Glutamatergic neuron (in vitro differentiated cells): ENCODE results near the gene PPP1R15B. TPM values are rescaled to one million over a fixed set of nuclear protein-coding genes. Genes with fewer than 3 reads are reported as not detected.
A peak's percentile ranks its signal among the peaks of the same experiment; 100 is the strongest.

Source experiments
- DNase-seq: peaks from one replicate; pipeline ENCODE4 v3.0.0; 2022
- H3K27ac Mint-ChIP-seq: one replicate; pipeline ENCODE4 v1.8.0; 2020; ENCODE audit warnings: mild to moderate bottlenecking, mixed read lengths, inconsistent platforms; ENCODE audit not compliant: unreplicated experiment
- H3K27me3 Mint-ChIP-seq: one replicate; pipeline ENCODE4 v1.8.0; 2020; ENCODE audit warnings: mild to moderate bottlenecking, moderate library complexity, mixed read lengths, inconsistent platforms; ENCODE audit not compliant: unreplicated experiment
- H3K36me3 Mint-ChIP-seq: one replicate; pipeline ENCODE4 v1.8.0; 2020; ENCODE audit warnings: mild to moderate bottlenecking, mixed read lengths, inconsistent platforms; ENCODE audit not compliant: unreplicated experiment
- H3K4me1 Mint-ChIP-seq: one replicate; pipeline ENCODE4 v1.8.0; 2020; ENCODE audit warnings: mild to moderate bottlenecking, low read depth, mixed read lengths, inconsistent platforms; ENCODE audit not compliant: unreplicated experiment
- H3K4me3 Mint-ChIP-seq: one replicate; pipeline ENCODE4 v1.8.0; 2020; ENCODE audit warnings: mild to moderate bottlenecking, mixed read lengths, inconsistent platforms; ENCODE audit not compliant: unreplicated experiment
- H3K9me3 Mint-ChIP-seq: one replicate; pipeline ENCODE4 v1.8.0; 2020; ENCODE audit warnings: mild to moderate bottlenecking, moderate library complexity, mixed read lengths, inconsistent platforms; ENCODE audit not compliant: unreplicated experiment
- CTCF ChIP-seq: fragments of 200-600 bp; sonication (generic); IDR thresholded peaks from one replicate; pipeline ENCODE4 v1.5.0; 2021; ENCODE audit not compliant: partially characterized antibody, unreplicated experiment
- total RNA-seq: library from RNA; stranded (reverse); fragmentation: NEBNext Ultra II Directional; extraction: Animal tissue kit (Norgen Biotek cat#: 25700); gene quantifications from one replicate; pipeline ENCODE4 v1.2.1, GENCODE V29; 2021; ENCODE audit not compliant: unreplicated experiment

PPP1R15B gene
- total RNA-seq, 1 donor from 2014 or later, result 45.3 TPM

- no peak for DNase-seq
- Mint-ChIP-seq H3K27ac (no peak overlapping the region), H3K27me3 (peaks cover 4% of the 10 kb centered on the region), H3K4me3 (peak overlapping the region; percentile 97), H3K36me3 (no peaks in the 10 kb centered on the region), H3K9me3 (no peaks in the 10 kb centered on the region), H3K4me1 (peaks cover 6% of the 10 kb centered on the region)
- TF ChIP-seq CTCF, result no peak
Observed at GRCh38 chr1:204406621-204407020, 5.0 kb downstream of the PPP1R15B start.

DNA sequence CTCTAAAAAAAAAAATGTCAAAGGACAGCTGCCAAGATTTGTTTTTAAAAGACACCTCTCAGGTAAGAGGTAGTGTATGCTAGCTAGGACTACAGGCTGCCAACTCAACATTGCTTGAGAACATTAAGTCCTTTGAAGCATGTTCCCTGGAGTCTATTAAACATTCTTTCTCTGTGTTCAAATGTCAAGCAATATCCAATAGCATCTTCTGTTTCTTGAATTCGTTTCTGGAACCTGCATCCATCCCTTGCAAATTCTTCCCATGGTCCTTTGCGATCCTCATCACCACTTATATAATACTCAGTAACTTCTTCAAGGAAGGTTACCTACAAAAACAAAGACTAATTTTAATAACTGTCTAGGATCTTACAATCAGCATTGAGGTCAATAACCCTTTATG lies 5.6 kb downstream of the PPP1R15B start:
- no peaks in the 10 kb centered on the region for H3K36me3 Mint-ChIP-seq
- peaks cover 3% of the 10 kb centered on the region for H3K27me3 Mint-ChIP-seq
- peak overlapping the region; percentile 97 for H3K4me3 Mint-ChIP-seq
- no peak for TF ChIP-seq CTCF
- no peak overlapping the region for H3K27ac Mint-ChIP-seq
- H3K9me3 Mint-ChIP-seq, result no peaks in the 10 kb centered on the region
- peaks cover 7% of the 10 kb centered on the region for H3K4me1 Mint-ChIP-seq
- DNase-seq, result no peak

- no peak overlapping the region for H3K27ac Mint-ChIP-seq
- peaks cover 11% of the 10 kb centered on the region for H3K4me1 Mint-ChIP-seq
- H3K4me3 Mint-ChIP-seq, result no peak overlapping the region
- TF ChIP-seq CTCF, result no peak
- no peak for DNase-seq
- no peaks in the 10 kb centered on the region for H3K36me3 Mint-ChIP-seq
- H3K27me3 Mint-ChIP-seq, result no peaks in the 10 kb centered on the region
- H3K9me3 Mint-ChIP-seq, result no peaks in the 10 kb centered on the region
Observed at GRCh38 chr1:204404629-204405028, 7.0 kb downstream of the PPP1R15B start.

GRCh38 chr1:204402391-204402790 lies 9.2 kb downstream of the PPP1R15B start:
- Mint-ChIP-seq H3K27me3 (no peaks in the 10 kb centered on the region), H3K4me1 (peaks cover 11% of the 10 kb centered on the region), H3K27ac (no peak overlapping the region), H3K4me3 (no peak overlapping the region), H3K9me3 (peaks cover 3% of the 10 kb centered on the region), H3K36me3 (no peaks in the 10 kb centered on the region)
- TF ChIP-seq CTCF, result no peak
- DNase-seq, result no peak

DNA sequence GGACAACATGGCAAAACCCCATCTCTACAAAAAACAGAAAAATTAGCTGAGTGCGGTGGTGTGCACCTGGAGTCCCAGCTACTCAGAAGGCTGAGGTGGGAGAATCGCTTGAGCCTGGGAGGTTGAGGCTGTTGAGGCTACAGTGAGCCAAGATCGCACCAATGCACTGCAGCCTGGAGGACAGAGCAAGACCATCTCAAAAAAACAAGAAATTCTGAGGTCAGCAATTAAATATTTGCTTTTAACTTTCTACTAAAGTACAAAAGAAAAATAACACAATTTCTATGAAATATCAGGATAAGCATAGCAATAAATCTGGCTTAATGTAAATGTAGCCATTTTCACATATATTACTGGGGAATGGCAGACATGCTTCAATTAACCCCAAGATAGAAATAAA lies 9.9 kb downstream of the PPP1R15B start:
- Mint-ChIP-seq H3K4me1 (peaks cover 9% of the 10 kb centered on the region), H3K36me3 (no peaks in the 10 kb centered on the region), H3K4me3 (no peak overlapping the region), H3K9me3 (peaks cover 3% of the 10 kb centered on the region), H3K27ac (no peak overlapping the region), H3K27me3 (no peaks in the 10 kb centered on the region)
- TF ChIP-seq CTCF, result no peak
- DNase-seq, result no peak
